Caco-2 (cell line): ENCODE data around the gene SPECC1L. TPM values are rescaled to one million over a fixed set of nuclear protein-coding genes. Genes with fewer than 3 reads are reported as not detected.

Experiments
- BruUV-seq: library from RNA; stranded (reverse); fragments of 400-500 nt; replicated peaks from 2 replicates; lab custom pipeline; 2021; lab: Mats Ljungman, UMichigan
- CTCF ChIA-PET: fragments of 300-600 bp; sonication (Branson Sonifier 250); formaldehyde crosslinking; loops from one replicate; lab custom pipeline; 2022; ENCODE audit warnings: antibody characterized with exemption; lab: Charles Lee
- POLR2A ChIA-PET: fragments of 300-600 bp; sonication (Branson Sonifier 250); formaldehyde crosslinking; loops from one replicate; lab custom pipeline; 2022; ENCODE audit warnings: antibody characterized with exemption; lab: Charles Lee
- DNase-seq, 2 experiments: peaks; one replicate each; pipeline versions ENCODE4 v3.0.0 to v3.0.0-alpha.2; 2020 to 2022
- H3K27me3 ChIP-seq: replicated peaks from 2 replicates; pipeline ENCODE4 v1.6.0; 2011; ENCODE audit warnings: low read length; ENCODE audit not compliant: control insufficient read depth, insufficient read depth
- H3K36me3 ChIP-seq: 2 replicates; pipeline ENCODE4 v1.5.1; 2011; ENCODE audit warnings: low read length; ENCODE audit not compliant: control insufficient read depth, insufficient read depth
- H3K4me1 ChIP-seq: fragments of 250-450 bp; sonication (Bioruptor Pico); 2 replicates; pipeline ENCODE4 v1.5.1; 2020; ENCODE audit warnings: mild to moderate bottlenecking
- H3K4me3 ChIP-seq: 2 replicates; pipeline ENCODE4 v1.5.1; 2011; ENCODE audit warnings: low read depth, mild to moderate bottlenecking, control low read depth, low read length
- H3K9me3 ChIP-seq: fragments of 250-450 bp; sonication (Bioruptor Pico); 2 replicates; pipeline ENCODE4 v1.5.1; 2020; ENCODE audit warnings: mild to moderate bottlenecking, moderate library complexity
- H3K27ac Mint-ChIP-seq: one replicate; pipeline ENCODE4 v1.8.0; 2022; ENCODE audit warnings: mixed read lengths; ENCODE audit not compliant: unreplicated experiment
- H3K27me3 Mint-ChIP-seq: one replicate; pipeline ENCODE4 v1.8.0; 2022; ENCODE audit warnings: mixed read lengths; ENCODE audit not compliant: insufficient read depth, unreplicated experiment
- H3K36me3 Mint-ChIP-seq: one replicate; pipeline ENCODE4 v1.8.0; 2022; ENCODE audit warnings: mild to moderate bottlenecking, mixed read lengths; ENCODE audit not compliant: insufficient read depth, unreplicated experiment
- H3K4me1 Mint-ChIP-seq: one replicate; pipeline ENCODE4 v1.8.0; 2022; ENCODE audit warnings: low read depth, mixed read lengths; ENCODE audit not compliant: unreplicated experiment
- H3K4me3 Mint-ChIP-seq: one replicate; pipeline ENCODE4 v1.8.0; 2022; ENCODE audit warnings: mild to moderate bottlenecking, moderate library complexity, mixed read lengths; ENCODE audit not compliant: unreplicated experiment
- H3K9me3 Mint-ChIP-seq: one replicate; pipeline ENCODE4 v1.8.0; 2022; ENCODE audit warnings: mixed read lengths; ENCODE audit not compliant: unreplicated experiment
- CTCF ChIP-seq, 2 experiments: fragments of 200-600 bp in 1 of 2; IDR thresholded peaks; 1 replicate in 1 of 2; 2 replicates in 1 of 2; pipeline versions ENCODE4 v1.5.1 to v1.8.0; 2011 to 2022; ENCODE audit warnings: antibody characterized with exemption in 1 of 2, control low read depth in 1 of 2, inconsistent platforms in 1 of 2, low read depth in 1 of 2, low read length in 1 of 2, mild to moderate bottlenecking in 1 of 2, moderate library complexity in 1 of 2; ENCODE audit not compliant: insufficient read depth in 1 of 2, severe bottlenecking in 1 of 2, unreplicated experiment in 1 of 2
- intact Hi-C: fragments of 100-400 bp; cut with micrococcal nuclease; formaldehyde crosslinking; loops from one replicate; pipeline ENCODE4 v1.10.0; 2022; ENCODE audit not compliant: unreplicated experiment
- total RNA-seq: library from RNA; stranded (reverse); gene quantifications from 2 replicates; pipeline ENCODE4 v1.2.3, GENCODE V29; 2022

The SPECC1L gene
- total RNA-seq, 1 experiment from 2014 or later, result 72.8 TPM

GRCh38 chr22:24444251-24444650 is 173.6 kb downstream of the SPECC1L start:
- Mint-ChIP-seq H3K36me3 (peaks cover 20% of the 10 kb centered on the region), H3K27ac (no peak overlapping the region), H3K4me3 (no peak overlapping the region), H3K9me3 (no peaks in the 10 kb centered on the region), H3K27me3 (no peaks in the 10 kb centered on the region), H3K4me1 (no peaks in the 10 kb centered on the region)
- intact Hi-C loops, result no loop called here
- BruUV-seq, result no TSS peak
- CTCF ChIA-PET, result no interaction called here
- Histone ChIP-seq H3K9me3 (no peaks in the 10 kb centered on the region), H3K4me3 (no peak overlapping the region), H3K4me1 (no peaks in the 10 kb centered on the region), H3K27me3 (no peaks in the 10 kb centered on the region), H3K36me3 (peaks cover 2% of the 10 kb centered on the region; the same call in 1 of the 2 replicates)
- no peak for TF ChIP-seq CTCF (IDR thresholded peaks at IDR 0.05; ENCODE audit: insufficient read depth in 1 of 2, low read depth in 1 of 2, low read length in 1 of 2, severe bottlenecking in 1 of 2, unreplicated experiment in 1 of 2)
- POLR2A ChIA-PET, result no interaction called here
- DNase-seq, result no peak

DNA sequence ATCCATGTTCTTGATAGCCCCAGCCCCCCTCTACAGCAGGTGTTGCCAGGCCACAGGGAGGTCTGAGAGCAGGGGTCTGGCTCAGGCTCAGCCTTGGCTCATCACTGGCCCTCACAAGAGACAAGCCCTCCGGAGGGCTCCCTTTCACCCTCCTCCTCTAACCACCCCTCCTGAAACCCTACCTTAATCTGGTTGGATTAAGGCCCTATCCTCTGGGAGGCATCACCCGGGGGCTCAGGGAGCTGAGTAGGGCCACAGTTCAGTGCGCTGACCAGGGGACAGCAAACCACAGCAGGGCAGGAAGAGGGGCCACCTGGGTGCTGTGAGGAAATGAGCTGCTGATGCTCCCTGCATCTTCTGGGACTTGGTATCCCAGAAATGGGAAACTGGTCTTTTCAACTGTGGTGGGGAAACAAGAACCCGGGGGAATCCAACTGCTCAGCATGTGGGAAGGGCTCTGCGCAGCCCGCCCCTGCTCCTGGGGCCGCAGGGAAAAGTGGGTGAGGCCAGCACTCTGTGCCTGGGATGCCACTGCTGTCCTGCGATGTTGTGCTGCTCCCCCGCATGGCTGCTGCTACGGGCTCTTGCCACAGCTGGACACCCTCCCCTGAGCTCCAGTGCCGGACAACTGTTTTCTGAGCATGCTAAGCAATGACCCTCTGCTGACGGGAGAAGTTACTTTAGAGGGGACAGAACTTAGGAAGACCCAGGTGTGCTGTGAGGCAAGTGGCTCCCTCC is 174.3 kb downstream of the SPECC1L start:
- Histone ChIP-seq H3K4me1 (no peaks in the 10 kb centered on the region), H3K9me3 (no peaks in the 10 kb centered on the region), H3K4me3 (no peak overlapping the region), H3K36me3 (peaks cover 3% of the 10 kb centered on the region; the same call in 1 of the 2 replicates), H3K27me3 (no peaks in the 10 kb centered on the region)
- DNase-seq, result no peak
- Mint-ChIP-seq H3K27me3 (no peaks in the 10 kb centered on the region), H3K4me3 (no peak overlapping the region), H3K27ac (no peak overlapping the region), H3K9me3 (no peaks in the 10 kb centered on the region), H3K4me1 (peaks cover 6% of the 10 kb centered on the region), H3K36me3 (peaks cover 27% of the 10 kb centered on the region)
- no peak for TF ChIP-seq CTCF (IDR thresholded peaks at IDR 0.05; ENCODE audit: insufficient read depth in 1 of 2, low read depth in 1 of 2, low read length in 1 of 2, severe bottlenecking in 1 of 2, unreplicated experiment in 1 of 2)
- intact Hi-C loops, result no loop called here
- no TSS peak for BruUV-seq
- ChIA-PET POLR2A (no interaction called here), CTCF (no interaction called here)

- DNase-seq, result no peak
- no peaks in the 10 kb centered on the region for H3K27me3 Mint-ChIP-seq
- H3K9me3 Mint-ChIP-seq, result no peaks in the 10 kb centered on the region
- H3K27ac Mint-ChIP-seq, result no peak overlapping the region
- ChIA-PET POLR2A (no interaction called here), CTCF (no interaction called here)
- Histone ChIP-seq H3K36me3 (peaks cover 4% of the 10 kb centered on the region; the same call in 1 of the 2 replicates), H3K9me3 (no peaks in the 10 kb centered on the region), H3K4me1 (no peaks in the 10 kb centered on the region), H3K4me3 (no peak overlapping the region), H3K27me3 (no peaks in the 10 kb centered on the region)
- TF ChIP-seq CTCF (IDR thresholded peaks at IDR 0.05; ENCODE audit: insufficient read depth in 1 of 2, low read depth in 1 of 2, low read length in 1 of 2, severe bottlenecking in 1 of 2, unreplicated experiment in 1 of 2), result no peak
- H3K4me1 Mint-ChIP-seq, result peaks cover 7% of the 10 kb centered on the region
- peaks cover 30% of the 10 kb centered on the region for H3K36me3 Mint-ChIP-seq
- intact Hi-C loops, result no loop called here
- no peak overlapping the region for H3K4me3 Mint-ChIP-seq
- BruUV-seq, result no TSS peak
Observed at GRCh38 chr22:24445481-24446259, 175.0 kb downstream of the SPECC1L start.
